M059J (cell line): ENCODE data around the gene PARD3. TPM values are rescaled to one million over a fixed set of nuclear protein-coding genes. Genes with fewer than 3 reads are reported as not detected.

Experiments used
- DNase-seq: peaks from one replicate; pipeline ENCODE4 v3.0.0-alpha.2; 2012; ENCODE audit warnings: low read depth
- total RNA-seq: library from RNA; depleted of rRNA; stranded (reverse); fragments of >200 nt; shearing (Covaris generic); gene quantifications from 2 replicates; pipeline ENCODE4 v1.2.3, GENCODE V29; 2014

PARD3 gene
- total RNA-seq, 1 experiment from 2014 or later, result 17.0 TPM

DNA sequence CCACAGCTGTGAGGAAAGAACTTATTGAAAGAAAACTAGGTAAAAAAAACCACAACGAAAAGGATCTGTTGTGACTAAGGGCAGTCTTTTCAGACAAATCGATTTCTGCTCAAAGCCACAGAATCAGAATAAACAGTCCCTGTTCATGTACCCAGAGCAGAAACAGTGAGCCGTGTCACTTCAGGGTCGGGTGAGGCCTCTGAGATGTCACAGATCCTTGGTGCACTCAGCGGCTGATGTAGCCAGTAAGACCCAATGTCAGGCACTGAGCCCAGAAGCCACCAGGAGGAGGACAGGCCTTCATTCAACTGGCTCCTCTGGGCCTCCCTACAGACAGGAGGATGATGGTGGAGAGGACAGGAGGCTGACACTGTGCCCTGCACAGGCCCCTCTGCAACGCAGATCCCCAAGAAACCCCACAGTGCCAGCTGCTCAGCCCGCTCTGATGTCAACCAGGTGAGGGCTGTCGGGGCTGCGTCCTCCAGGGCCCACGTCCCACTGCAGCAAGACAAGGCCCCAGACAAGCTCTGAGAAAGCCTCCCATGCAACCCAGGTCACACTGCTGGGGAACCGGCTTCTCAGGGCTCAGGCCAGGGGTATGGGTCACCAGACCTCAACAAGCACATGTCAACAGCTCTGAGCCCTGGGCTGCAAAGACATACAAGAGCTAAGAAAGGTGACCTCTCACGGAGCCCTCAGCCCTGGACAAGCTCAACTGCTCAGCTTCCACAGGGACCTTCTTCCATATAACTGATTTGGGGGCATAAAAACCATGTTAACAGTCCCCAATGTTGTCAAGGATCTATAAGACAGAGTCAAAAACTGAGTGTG, 190.6 kb downstream of the PARD3 start:
- DNase-seq, result no peak

DNA sequence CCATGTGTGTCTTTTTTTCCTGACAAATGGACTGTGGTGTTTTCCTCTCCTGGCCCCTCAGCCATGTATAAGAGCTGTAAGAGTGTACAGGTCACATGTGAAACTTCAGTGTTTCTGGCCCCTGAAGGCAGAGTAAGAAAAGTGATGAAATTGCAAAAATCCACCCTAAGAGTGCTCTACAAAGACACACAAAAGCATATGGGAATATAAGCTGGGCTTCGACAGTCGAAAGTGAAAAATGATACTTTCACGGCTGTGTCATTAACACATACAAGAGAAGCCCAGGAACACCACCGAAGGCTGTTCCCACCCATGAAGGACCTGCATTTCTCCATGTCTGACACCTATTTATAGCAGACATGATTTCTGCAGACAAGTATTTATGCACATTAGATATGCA, 192.2 kb downstream of the PARD3 start:
- DNase-seq, result no peak

DNA sequence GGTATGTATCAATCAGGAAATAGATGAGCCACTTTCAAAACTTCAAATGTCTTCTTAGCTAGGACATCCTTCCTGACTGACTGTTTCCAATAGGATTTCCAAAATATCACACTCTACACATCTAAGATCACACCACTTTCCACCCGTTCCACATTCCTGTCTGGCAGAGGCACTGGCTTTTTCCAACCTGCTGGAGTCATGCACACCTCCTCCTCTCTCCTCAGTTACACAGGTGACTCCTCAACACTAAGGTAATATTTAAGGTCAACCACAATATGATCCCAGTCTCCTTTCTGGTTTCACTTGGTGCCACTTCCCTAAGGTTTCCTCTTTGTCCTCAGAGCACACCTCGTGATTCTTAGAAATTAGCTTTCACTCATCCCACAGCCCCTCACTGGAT, 196.5 kb downstream of the PARD3 start:
- DNase-seq, result no peak

DNA sequence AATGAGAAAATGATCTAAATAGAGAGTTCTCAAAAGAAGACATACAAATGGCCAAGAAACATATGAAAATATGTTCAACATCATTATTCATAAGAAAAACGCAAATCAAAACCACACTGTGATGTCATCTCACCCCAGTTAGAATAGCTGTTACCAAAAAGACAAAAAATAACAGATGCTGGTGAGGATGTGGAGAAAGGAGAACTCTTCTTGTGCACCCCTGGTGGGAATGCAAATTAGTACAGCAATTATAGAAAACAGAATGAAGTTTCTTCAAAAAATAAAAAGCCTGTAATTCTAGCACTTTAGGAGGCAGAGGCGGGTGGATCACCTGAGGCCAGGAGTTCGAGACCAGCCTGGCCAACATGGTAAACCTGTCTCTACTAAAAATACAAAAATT, 199.3 kb downstream of the PARD3 start:
- DNase-seq, result no peak

DNA sequence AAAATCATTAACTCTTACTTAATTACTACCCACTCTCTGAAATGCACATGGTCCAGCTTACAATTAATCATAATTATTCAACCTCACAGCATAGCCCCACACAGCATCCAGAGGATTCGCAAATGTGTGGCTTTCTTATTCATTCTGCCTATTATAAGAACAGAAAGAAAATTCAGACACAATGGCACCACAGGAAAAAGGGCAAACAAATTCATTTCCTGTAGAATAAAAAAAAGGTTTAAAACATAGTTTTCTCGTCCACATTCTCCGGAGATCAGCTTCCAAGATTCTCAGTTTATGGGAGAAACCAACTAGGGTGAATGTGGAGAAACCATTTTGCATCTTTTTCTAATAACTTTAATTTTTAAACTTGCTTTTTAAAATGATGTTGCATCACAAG, 201.6 kb downstream of the PARD3 start:
- no peak for DNase-seq

DNA sequence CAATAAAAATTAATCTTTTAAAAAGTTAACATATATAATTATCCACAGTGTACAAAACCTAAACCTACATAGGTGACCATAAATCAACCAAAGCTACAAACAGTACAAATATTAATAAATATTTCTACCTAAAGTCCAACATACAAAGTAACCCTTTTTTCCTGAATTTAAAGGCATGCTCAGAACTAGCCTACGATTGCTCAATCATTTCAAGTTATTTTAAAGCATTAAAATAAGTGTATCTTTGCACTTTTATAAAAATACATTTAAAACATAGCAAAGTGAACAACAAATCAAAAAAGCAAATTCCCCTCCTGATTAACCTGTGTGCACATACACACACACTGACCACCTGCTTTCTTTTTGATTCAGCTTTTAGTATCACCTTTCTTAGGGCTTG, 202.2 kb downstream of the PARD3 start:
- DNase-seq, result no peak

DNA sequence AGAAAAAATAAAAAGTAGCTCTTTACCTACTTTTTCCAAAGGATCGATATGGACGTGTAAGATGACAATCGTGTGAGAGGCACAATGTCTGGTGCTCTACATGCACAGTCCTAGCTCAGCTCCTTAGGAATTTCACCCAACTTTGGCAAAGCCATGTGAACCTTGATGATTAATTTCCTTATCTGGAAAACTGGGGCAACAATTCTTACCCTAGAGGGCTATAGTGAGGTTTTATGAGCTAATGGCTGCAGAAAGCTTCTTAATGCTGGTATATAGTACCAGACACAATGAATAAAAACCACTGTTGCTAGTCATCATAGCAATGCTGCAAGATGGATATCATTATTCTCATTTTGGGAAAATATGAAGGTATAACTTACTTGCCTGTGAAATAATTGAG, 202.7 kb downstream of the PARD3 start:
- peak; percentile 57 for DNase-seq

DNA sequence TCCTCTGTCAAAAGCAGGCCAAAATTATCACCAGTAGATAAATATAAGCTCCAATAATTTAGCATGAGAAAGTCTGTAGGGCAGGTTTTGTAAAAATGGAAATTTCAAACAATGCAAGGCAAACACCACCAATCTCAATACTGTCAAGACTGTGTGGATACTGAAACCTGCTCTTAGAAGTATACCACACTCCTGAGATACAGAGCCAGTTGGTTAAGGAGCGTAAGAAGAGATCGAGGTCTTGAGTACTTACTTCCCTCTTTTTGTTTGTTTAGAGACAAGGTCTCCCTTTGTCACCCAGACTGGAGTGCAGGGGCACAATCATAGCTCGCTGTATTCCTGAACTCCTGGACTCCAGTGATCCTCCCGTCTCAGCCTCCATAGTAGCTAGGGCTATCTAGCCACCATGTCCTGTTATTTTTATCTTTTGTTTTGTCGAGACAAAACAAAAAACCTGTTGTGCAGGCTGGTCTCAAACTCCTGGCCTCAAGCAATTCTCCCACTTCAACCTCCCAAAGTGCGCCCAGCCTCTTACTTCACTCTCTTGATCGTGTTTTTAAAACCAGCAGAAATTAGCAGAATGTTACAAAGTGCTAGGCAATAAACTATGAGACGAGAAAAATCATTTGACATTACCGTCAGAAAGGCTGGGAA, 205.7 kb downstream of the PARD3 start:
- no peak for DNase-seq

DNA sequence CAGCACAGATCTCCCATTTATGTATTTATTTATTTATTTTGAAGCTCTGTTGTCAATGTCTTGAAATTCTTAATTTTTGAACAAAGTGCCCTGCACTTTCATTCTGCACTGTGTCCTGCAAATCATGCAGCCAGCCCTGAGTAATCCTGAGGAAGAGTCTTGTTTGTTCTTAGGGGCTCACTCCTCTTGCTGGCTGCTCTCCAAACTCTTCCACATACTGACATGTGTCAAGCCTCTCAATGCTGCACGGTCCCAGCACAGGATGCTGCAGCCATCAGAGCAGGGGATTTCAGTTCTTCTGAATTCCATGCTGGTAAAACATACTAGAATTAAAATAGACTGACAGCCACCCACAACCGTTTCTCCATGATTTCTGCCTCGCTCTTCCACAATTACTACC, 207.2 kb downstream of the PARD3 start:
- DNase-seq, result peak; percentile 9

DNA sequence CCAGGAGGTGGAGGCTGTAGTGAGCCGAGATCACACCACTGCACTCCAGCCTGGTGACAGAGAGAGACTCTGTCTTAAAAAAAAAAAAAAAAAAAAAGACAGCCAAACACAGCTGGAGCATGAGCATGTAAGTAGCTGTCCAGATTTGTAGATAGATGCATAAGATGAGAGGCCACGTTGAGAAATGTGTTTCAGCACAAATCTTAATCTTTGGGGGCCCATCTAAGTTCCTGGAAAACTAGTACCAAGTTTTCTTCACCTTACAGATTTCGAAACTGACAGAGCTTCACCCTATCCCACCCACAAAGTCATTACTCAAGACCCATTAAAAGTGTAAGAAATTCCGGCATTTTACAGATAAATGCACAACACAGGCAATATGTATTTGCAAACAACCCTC, 208.2 kb downstream of the PARD3 start:
- no peak for DNase-seq

DNA sequence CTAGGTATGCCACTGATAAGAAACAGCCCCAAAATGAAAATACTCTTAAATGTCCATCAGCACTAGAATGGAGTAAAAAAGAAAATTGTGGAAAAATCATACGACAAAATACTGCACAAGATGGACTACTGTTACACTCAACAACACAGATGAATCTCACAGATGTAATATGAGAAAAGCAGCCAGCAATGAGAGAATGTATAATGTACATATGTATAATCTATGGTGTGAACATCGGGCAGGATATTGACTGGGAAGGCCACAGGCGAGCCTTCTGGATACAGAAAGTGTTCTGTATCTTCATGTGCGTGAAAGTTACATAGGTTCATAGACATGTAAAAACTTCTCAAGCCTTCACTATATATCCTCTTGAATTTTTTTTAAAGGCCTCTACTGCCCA, 212.6 kb downstream of the PARD3 start:
- DNase-seq, result no peak

DNA sequence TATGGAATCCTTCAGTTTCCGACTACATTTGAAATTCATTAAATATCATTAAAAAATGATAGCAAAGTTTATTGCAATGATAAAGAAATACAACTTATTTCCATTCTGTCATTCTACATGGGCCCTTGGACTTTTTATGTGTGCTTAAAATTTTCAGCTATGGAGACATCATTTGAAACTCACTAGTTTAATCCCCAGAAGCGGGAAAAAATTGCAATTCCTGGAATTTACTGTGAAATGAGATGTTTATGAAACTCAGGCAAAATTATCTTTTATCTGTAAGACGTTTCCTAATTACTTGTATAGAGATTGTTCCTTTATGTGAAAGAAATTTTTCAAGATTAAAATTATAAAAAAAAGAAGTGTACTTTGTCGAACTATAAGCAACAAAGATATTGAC, 213.4 kb downstream of the PARD3 start:
- no peak for DNase-seq

DNA sequence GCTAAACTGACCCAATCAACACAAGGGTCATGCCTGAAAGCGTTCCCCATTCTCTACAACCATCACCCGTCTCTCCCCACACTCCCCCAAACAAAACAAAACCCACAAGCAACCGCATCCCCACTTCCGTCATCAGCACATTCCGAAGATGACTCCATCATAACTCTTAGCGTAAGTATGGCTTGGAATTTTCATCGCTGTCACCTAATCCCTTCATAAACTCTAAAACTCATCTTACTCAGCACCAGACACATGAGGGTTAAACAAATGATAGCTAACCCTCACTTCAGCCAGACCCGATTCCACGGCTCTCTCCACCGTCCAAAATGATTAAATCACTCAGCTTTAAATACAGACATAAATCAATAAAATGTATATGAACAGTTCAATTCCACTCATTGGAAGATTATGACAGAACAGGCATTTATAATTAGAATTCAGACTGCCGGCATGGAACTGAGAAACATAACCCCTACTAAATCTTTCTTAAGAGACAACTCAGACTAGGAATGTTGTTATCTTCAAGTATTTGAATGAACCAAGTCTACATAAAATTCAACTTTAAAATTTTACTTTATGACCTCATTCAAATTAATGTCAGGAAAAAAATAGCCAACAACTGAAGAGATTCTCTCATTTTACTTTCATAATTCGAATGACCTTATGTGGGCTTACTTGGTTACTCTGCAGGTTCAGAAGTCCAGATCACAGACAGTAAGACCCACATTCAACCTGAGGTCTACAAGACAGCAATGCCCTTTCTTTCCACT, 215.9 kb downstream of the PARD3 start:
- DNase-seq, result no peak

DNA sequence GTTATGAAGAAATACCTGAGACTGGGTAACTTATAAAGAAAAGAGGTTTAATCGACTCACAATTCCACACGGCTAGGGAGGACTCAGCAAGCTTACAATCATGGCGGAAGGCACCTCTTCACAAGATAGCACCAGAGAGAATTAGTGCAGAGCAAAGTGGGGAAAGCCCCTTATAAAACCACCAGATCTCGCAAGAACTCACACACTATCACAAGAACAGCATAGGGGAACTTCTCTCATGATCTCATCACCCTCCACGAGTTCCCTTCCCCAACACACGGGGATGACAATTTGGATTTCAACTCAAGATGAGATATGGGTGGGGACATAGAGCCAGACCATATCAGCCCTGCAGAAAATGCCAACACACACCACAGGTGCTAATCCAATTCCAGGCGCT, 218.7 kb downstream of the PARD3 start:
- no peak for DNase-seq

DNA sequence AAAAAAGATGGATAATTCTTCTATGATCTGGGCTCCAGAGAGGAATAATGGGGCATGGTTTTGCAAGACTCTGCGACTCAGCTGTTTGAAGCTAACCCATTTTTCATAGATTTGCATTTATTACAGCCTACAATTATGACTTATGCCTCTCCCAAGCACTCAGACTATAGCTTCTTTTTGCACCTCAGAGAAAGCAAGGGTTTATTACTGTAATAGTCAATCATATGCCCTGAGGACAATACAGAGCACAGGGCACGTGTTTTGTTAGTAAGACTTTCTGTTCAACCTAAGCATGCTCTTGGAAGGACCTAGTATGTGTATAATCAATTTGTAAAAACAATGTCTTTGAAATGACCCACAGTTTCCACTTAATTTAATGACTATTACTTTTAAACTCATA, 221.2 kb downstream of the PARD3 start:
- no peak for DNase-seq

DNA sequence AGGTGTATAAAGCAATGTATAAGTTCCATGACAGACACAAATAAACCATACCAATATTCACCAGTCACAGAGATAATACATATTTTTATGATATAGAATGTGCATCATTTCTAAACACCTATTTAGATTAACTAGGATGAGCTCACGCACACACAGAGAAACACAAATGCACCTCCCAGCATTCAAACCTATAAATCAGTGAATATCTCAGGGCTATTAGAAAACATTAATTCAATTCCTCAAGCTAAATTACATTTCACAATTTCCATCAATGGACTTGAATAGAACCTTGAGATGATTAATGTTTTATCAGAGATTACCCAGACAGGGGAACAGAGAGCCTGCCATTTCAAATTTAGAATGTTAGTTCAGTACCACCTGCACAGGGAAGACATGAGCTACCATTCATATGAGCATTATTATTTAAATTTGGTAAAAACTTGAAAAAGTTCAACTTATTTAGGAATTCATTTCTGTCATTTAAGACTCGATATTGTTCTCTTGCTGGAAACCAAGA, 221.7 kb downstream of the PARD3 start:
- DNase-seq, result no peak

DNA sequence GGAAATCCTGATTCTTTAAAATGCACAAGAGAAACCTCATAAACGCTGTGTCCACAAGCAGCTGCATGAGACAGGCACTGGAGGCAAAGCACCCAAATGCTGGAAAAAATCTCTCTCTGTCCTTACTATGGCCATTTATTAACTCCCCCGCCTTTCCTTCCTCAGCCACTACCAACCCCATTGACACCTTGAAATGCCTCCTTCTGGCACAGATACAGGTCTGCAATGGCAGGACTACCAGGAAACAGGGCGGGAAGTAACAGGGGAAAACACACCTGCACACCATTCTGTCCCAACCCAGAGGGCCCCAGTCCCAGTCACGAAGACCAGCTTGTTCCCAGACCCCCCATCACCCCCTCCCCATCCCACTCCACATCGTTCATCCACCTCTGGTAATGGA, 224.3 kb downstream of the PARD3 start:
- no peak for DNase-seq

DNA sequence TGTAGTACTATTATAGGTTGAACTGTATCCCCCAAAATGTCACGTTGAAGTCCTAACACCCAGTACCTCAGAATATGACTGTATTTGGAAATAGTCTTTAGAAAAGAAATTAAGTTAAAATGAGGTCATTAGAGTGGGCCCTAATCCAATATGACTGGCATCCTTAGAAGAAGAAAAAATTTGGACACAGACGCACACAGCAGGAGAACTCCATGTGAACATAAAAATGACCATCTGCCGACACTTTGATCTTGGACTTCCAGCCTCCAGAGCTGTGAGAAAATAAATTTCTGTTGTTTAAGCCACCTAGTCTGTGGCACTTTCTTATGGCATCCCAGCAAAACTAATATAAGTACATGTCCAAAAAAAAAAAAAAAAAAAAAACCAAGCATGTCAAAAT, 225.8 kb downstream of the PARD3 start:
- DNase-seq, result no peak

DNA sequence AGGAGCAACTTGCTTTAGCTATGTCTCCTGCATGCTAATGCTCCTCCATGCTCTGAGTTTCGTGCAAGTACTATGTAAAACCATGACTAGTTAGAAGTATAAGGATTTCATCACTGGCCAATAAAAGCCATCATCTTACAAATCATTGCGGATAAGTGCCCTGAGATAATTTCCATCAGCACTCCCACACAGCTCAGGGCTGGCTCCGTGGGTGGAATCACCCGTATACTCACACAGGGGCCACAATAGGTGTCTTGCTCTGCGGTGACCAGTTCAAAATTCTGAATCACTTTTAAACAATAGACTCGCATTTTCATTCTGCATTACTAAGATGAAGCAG, 227.4 kb downstream of the PARD3 start:
- no peak for DNase-seq

DNA sequence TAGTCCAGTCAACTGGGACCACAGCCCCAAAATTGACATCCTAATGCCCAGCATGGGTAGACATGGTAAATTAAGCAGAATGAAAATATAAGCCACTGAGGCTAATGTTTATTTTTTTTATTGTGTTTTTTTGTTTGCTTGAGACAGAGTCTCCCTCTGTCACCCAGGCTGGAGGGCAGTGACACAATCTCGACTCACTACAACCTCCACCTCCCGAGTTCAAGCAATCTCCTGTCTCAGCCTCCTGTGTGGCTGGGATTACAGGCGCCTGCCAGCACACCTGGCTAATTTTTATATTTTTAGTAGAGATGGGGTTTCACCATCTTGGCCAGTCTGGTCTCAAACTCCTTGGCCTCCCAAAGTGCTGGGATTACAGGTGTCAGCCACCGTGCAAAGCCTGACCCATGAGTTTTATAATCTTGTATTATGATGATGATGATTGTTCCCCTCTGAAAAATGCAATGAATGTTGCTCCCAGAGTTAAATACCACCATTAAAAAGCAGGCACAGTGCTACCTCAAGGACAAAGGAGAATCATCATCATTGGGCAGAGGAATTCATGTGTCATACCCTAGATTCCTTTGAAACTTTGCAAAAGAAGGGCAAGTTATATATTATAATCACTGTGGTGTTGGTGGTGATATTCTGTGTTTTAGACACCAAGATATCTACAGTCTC, 228.0 kb downstream of the PARD3 start:
- DNase-seq, result peak; percentile 27

DNA sequence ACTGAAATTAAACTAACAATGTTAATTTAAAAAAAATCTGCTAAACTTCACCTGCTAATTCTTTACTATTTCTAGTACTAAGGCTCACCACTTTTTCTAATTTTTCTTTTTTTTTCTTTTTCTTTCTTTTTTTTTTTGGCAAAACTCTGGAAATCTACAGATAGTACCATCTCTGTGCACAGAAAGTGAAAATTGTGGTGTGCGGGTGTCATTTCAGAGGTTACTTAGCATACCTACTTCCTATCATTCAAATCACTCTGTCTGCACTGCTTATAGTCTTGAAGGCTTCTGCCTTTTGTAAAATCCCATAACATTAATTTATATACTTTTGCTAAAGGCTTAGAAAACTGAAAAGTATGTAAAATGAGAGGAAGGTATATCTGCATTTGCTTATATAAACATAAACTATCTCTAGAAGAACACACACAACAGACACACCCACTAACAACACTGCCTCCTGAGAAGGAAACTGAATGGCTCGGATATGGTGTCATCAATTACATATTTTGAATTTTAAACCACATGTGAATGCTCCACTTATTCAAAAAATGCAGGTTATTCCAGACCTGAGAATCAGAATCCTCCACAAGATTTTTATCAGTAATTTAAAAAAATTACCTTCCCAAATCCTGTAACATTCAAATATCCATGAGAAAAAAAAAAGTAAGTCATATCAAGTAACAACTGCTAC, 229.5 kb downstream of the PARD3 start:
- DNase-seq, result no peak

DNA sequence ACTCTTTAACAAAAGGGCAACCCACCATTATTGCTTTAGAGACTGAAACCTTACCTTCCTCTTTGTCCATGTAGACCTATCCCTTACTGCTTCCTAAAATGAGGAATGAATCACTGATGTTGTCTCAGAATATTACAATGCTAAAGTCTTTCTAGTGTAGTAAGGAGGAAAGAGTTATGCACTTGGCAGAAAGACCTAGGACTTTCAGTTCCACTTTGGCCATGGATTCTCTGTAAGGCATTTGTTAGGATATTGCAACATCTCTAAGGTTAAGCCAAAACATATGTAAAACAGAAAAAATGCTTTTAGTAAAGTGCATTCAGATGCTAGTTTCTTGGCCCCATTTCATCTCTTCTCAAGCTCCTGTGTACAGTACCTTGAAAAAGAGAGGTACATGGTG, 230.9 kb downstream of the PARD3 start:
- DNase-seq, result peak; percentile 41
